HCT116 (cell line): ENCODE results near the gene DYNC1I1. TPM values are rescaled to one million over a fixed set of nuclear protein-coding genes. Genes with fewer than 3 reads are reported as not detected.

Source experiments
- ATAC-seq: fragments of 200-7000 bp; cut with Tn5 transposase; 2 replicates; pipeline ENCODE4 v1.9.1; 2020; ENCODE audit warnings: mild to moderate bottlenecking, moderate library complexity
- BruUV-seq: library from RNA; stranded (reverse); fragments of 400-500 nt; replicated peaks from 2 replicates; lab custom pipeline; 2021; lab: Mats Ljungman, UMichigan
- CTCF ChIA-PET: fragments of 300-600 bp; sonication (Branson Sonifier 250); formaldehyde crosslinking; loops from one replicate; lab custom pipeline; 2021; ENCODE audit warnings: antibody characterized with exemption; lab: Charles Lee
- POLR2A ChIA-PET: fragments of 300-600, 350-600 bp; sonication (Branson Sonifier 250); formaldehyde crosslinking; loops from one replicate; lab custom pipeline; 2021; ENCODE audit warnings: antibody characterized with exemption; lab: Charles Lee
- RAD21 ChIA-PET, 2 experiments: fragments of 300-600 bp; sonication (Branson Sonifier 250); formaldehyde crosslinking; loops; one replicate each; lab custom pipeline; 2023; ENCODE audit warnings: low total read pairs in 2 of 2; ENCODE audit not compliant: uncharacterized antibody in 2 of 2, unreplicated experiment in 2 of 2, low non-redundant PET in 1 of 2; lab: Charles Lee
- DNase-seq: peaks from one replicate; pipeline ENCODE4 v3.0.0-alpha.2; 2010; ENCODE audit warnings: low read depth, low spot score
- H2AFZ ChIP-seq: fragments of 200-600 bp; shearing (Covaris generic), sonication (generic); 2 replicates; pipeline ENCODE4 v1.6.1; 2017; ENCODE audit warnings: low read depth, mixed run types, mixed read lengths, antibody characterized with exemption, low read length; ENCODE audit not compliant: poor library complexity, severe bottlenecking
- H3K27ac ChIP-seq: 2 replicates; pipeline ENCODE4 v1.5.1; 2012; ENCODE audit warnings: low read depth, low read length
- H3K27me3 ChIP-seq: fragments of 200-600 bp; sonication (generic); 2 replicates; pipeline ENCODE4 v1.6.1; 2016; ENCODE audit warnings: mixed run types, low read length, mixed read lengths; ENCODE audit not compliant: insufficient read depth
- H3K36me3 ChIP-seq, 2 experiments: fragments of 200-500 bp in 1 of 2; fragments of 200-600 bp in 1 of 2; sonication (Bioruptor generic) in 1 of 2; sonication (generic) in 1 of 2; 2 replicates each; pipeline versions ENCODE4 v1.5.1 to v1.6.1; 2014 to 2016; ENCODE audit warnings: low read length in 2 of 2, inconsistent platforms in 1 of 2, mixed read lengths in 1 of 2, mixed run types in 1 of 2; ENCODE audit not compliant: insufficient read depth in 2 of 2, control insufficient read depth in 1 of 2
- H3K4me1 ChIP-seq, 2 experiments: fragments of 200-600 bp in 1 of 2; sonication (generic) in 1 of 2; 2 replicates each; pipeline versions ENCODE4 v1.5.1 to v1.6.1; 2012 to 2017; ENCODE audit warnings: low read length in 2 of 2, inconsistent platforms in 1 of 2, mild to moderate bottlenecking in 1 of 2, mixed read lengths in 1 of 2, mixed run types in 1 of 2, moderate library complexity in 1 of 2; ENCODE audit not compliant: insufficient read depth in 2 of 2, control insufficient read depth in 1 of 2
- H3K4me2 ChIP-seq: fragments of 200-600 bp; sonication (generic); 2 replicates; pipeline ENCODE4 v1.6.1; 2017; ENCODE audit warnings: mixed run types, low read length, mixed read lengths
- H3K4me3 ChIP-seq, 2 experiments: fragments of 200-600 bp in 1 of 2; sonication (generic) in 1 of 2; replicated peaks in 1 of 2; 2 replicates each; pipeline ENCODE4 v1.5.1; 2011 to 2016; ENCODE audit warnings: low read length in 2 of 2, control low read depth in 1 of 2, low read depth in 1 of 2, mild to moderate bottlenecking in 1 of 2, mixed read lengths in 1 of 2, mixed run types in 1 of 2
- H3K79me2 ChIP-seq: fragments of 200-600 bp; sonication (generic); 2 replicates; pipeline ENCODE4 v1.6.1; 2017; ENCODE audit warnings: mild to moderate bottlenecking, mixed run types, low read length, moderate library complexity, mixed read lengths; ENCODE audit not compliant: insufficient read depth
- H3K9ac ChIP-seq: fragments of 200-600 bp; sonication (generic); 2 replicates; pipeline ENCODE4 v1.6.1; 2016; ENCODE audit warnings: low read length, mixed read lengths
- H3K9me2 ChIP-seq: fragments of 200-600 bp; sonication (generic), shearing (Covaris generic); 2 replicates; pipeline ENCODE4 v1.6.1; 2017; ENCODE audit warnings: mixed run types, mild to moderate bottlenecking, moderate library complexity; ENCODE audit not compliant: insufficient read depth
- H3K9me3 ChIP-seq, 2 experiments: fragments of 200-500 bp in 1 of 2; fragments of 200-600 bp in 1 of 2; sonication (Bioruptor generic) in 1 of 2; sonication (generic) in 1 of 2; 2 replicates each; pipeline ENCODE4 v1.6.1; 2014 to 2017; ENCODE audit warnings: low read length in 2 of 2, mixed read lengths in 2 of 2, inconsistent platforms in 1 of 2, low read depth in 1 of 2, mild to moderate bottlenecking in 1 of 2, mixed run types in 1 of 2, moderate library complexity in 1 of 2; ENCODE audit not compliant: control insufficient read depth in 1 of 2, insufficient read depth in 1 of 2
- H4K20me1 ChIP-seq: fragments of 200-600 bp; sonication (generic), shearing (Covaris generic); 2 replicates; pipeline ENCODE4 v1.6.1; 2017; ENCODE audit warnings: mixed run types, mild to moderate bottlenecking, moderate library complexity; ENCODE audit not compliant: insufficient read depth
- CBX3 ChIP-seq: IDR thresholded peaks from 2 replicates; pipeline ENCODE4 v1.6.1; 2012; ENCODE audit warnings: low read depth
- CEBPB ChIP-seq: IDR thresholded peaks from 2 replicates; pipeline ENCODE4 v1.6.1; 2012; ENCODE audit warnings: low read depth
- CTCF ChIP-seq, 3 experiments: fragments of 200-600 bp in 1 of 3; sonication (generic) in 1 of 3; IDR thresholded peaks in 2 of 3; conservative IDR thresholded peaks in 1 of 3; 2 replicates each; pipeline ENCODE4 v1.5.1; 2012 to 2017; ENCODE audit warnings: low read depth in 2 of 3, low read length in 2 of 3, antibody characterized with exemption in 1 of 3, borderline replicate concordance in 1 of 3, control low read depth in 1 of 3, mild to moderate bottlenecking in 1 of 3, mixed read lengths in 1 of 3, mixed run types in 1 of 3, moderate library complexity in 1 of 3; ENCODE audit not compliant: insufficient read depth in 1 of 3
- EGR1 ChIP-seq: IDR thresholded peaks from 2 replicates; pipeline ENCODE4 v1.6.1; 2012; ENCODE audit warnings: low read depth
- ELF1 ChIP-seq: IDR thresholded peaks from 2 replicates; pipeline ENCODE4 v1.6.1; 2012; ENCODE audit warnings: low read depth, borderline replicate concordance
- EZH2phosphoT487 ChIP-seq: fragments of 200-600 bp; IDR thresholded peaks from 2 replicates; pipeline ENCODE4 v1.6.1; 2018; ENCODE audit warnings: antibody characterized with exemption, borderline replicate concordance
- FOSL1 ChIP-seq: IDR thresholded peaks from 2 replicates; pipeline ENCODE4 v1.6.1; 2012; ENCODE audit warnings: low read depth
- JUND ChIP-seq: IDR thresholded peaks from 2 replicates; pipeline ENCODE4 v1.6.1; 2012
- POLR2AphosphoS5 ChIP-seq: IDR thresholded peaks from 2 replicates; pipeline ENCODE4 v1.6.1; 2011; ENCODE audit warnings: mild to moderate bottlenecking, low read depth, low read length, moderate library complexity
- RAD21 ChIP-seq: IDR thresholded peaks from 2 replicates; pipeline ENCODE4 v1.6.1; 2012; ENCODE audit warnings: low read depth, mild to moderate bottlenecking
- SIN3A ChIP-seq: IDR thresholded peaks from 2 replicates; pipeline ENCODE4 v1.6.1; 2012; ENCODE audit warnings: low read depth
- SP1 ChIP-seq: IDR thresholded peaks from 2 replicates; pipeline ENCODE4 v1.6.1; 2012; ENCODE audit warnings: low read depth
- SRF ChIP-seq: IDR thresholded peaks from 2 replicates; pipeline ENCODE4 v1.6.1; 2012; ENCODE audit warnings: low read depth
- TCF7L2 ChIP-seq: IDR thresholded peaks from 2 replicates; pipeline ENCODE4 v1.7.0; 2011; ENCODE audit warnings: borderline replicate concordance, inconsistent platforms; ENCODE audit not compliant: insufficient read depth, insufficient read length; ENCODE audit errors: extremely low read depth
- ZBTB33 ChIP-seq: IDR thresholded peaks from 2 replicates; pipeline ENCODE4 v1.6.1; 2011; ENCODE audit warnings: mild to moderate bottlenecking, low read length, moderate library complexity; ENCODE audit not compliant: insufficient replicate concordance; ENCODE audit errors: extremely low read depth
- ZFX ChIP-seq: fragments of 450-650 bp; IDR thresholded peaks from 2 replicates; pipeline ENCODE4 v1.6.1; 2017
- intact Hi-C: fragments of 100-400 bp; cut with micrococcal nuclease; formaldehyde crosslinking; loops from 2 replicates; pipeline ENCODE4 v1.10.0; 2022
- total RNA-seq: library from RNA; stranded (reverse); gene quantifications from one replicate; pipeline ENCODE4 v1.2.1, GENCODE V29; 2021; ENCODE audit not compliant: unreplicated experiment
- TF ChIP-seq, protein P1 (sequence below): IDR thresholded peaks from 2 replicates; pipeline ENCODE4 v1.6.1; 2012; ENCODE audit warnings: low read depth
- TF ChIP-seq, protein P2 (sequence below): IDR thresholded peaks from 2 replicates; pipeline ENCODE4 v1.6.1; 2012

DYNC1I1 gene
- total RNA-seq, 1 experiment from 2014 or later: not detected

DNA sequence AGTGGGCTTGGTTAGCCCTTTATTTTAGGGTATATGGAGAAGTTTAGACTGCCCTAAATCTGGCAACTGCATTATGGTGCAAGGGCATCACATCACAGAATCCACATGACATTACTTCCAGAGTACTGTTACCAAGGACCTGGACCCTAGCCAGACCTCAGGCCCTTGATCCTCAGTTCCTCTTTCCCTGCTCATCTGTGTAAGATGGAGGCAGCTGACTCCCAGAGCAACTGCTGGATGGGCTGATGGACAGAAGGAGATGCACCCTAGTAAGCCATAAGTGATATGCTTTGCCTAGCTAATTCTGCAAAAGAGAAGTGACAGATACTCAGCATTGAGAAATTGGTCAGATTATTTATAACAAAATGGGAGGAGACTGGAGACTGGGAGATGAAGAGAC is 131.7 kb downstream of the DYNC1I1 start:
- ChIA-PET RAD21 (no interaction called here), CTCF (no interaction called here), POLR2A (no interaction called here)
- H3K9ac ChIP-seq: no peak overlapping the region
- no peak for TF ChIP-seq SRF
- TF ChIP-seq SP1: no peak
- TF ChIP-seq, protein P1, sequence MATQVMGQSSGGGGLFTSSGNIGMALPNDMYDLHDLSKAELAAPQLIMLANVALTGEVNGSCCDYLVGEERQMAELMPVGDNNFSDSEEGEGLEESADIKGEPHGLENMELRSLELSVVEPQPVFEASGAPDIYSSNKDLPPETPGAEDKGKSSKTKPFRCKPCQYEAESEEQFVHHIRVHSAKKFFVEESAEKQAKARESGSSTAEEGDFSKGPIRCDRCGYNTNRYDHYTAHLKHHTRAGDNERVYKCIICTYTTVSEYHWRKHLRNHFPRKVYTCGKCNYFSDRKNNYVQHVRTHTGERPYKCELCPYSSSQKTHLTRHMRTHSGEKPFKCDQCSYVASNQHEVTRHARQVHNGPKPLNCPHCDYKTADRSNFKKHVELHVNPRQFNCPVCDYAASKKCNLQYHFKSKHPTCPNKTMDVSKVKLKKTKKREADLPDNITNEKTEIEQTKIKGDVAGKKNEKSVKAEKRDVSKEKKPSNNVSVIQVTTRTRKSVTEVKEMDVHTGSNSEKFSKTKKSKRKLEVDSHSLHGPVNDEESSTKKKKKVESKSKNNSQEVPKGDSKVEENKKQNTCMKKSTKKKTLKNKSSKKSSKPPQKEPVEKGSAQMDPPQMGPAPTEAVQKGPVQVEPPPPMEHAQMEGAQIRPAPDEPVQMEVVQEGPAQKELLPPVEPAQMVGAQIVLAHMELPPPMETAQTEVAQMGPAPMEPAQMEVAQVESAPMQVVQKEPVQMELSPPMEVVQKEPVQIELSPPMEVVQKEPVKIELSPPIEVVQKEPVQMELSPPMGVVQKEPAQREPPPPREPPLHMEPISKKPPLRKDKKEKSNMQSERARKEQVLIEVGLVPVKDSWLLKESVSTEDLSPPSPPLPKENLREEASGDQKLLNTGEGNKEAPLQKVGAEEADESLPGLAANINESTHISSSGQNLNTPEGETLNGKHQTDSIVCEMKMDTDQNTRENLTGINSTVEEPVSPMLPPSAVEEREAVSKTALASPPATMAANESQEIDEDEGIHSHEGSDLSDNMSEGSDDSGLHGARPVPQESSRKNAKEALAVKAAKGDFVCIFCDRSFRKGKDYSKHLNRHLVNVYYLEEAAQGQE: no peak
- no peak for TF ChIP-seq FOSL1
- TF ChIP-seq CTCF (IDR thresholded peaks at IDR 0.05 in 2 of 3, conservative IDR thresholded peaks at IDR 0.05 in 1 of 3; ENCODE audit: borderline replicate concordance in 1 of 3, insufficient read depth in 1 of 3, low read depth in 2 of 3, low read length in 2 of 3): no peak
- TF ChIP-seq CEBPB: no peak
- TF ChIP-seq RAD21: no peak
- TF ChIP-seq, protein P2, sequence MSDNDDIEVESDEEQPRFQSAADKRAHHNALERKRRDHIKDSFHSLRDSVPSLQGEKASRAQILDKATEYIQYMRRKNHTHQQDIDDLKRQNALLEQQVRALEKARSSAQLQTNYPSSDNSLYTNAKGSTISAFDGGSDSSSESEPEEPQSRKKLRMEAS: no peak
- TF ChIP-seq SIN3A: no peak
- no peak for TF ChIP-seq ELF1
- no peak for TF ChIP-seq EZH2phosphoT487
- no peak for TF ChIP-seq JUND
- TF ChIP-seq ZBTB33: no peak
- TF ChIP-seq ZFX: no peak
- TF ChIP-seq POLR2AphosphoS5: no peak
- TF ChIP-seq EGR1: no peak
- TF ChIP-seq TCF7L2: no peak
- no peak for TF ChIP-seq CBX3
- no peaks in the 10 kb centered on the region for H3K36me3 ChIP-seq
- H2AFZ ChIP-seq: no peak overlapping the region
- intact Hi-C loops: no loop called here
- no TSS peak for BruUV-seq
- H3K9me2 ChIP-seq: no peaks in the 10 kb centered on the region
- no peak overlapping the region for H3K27ac ChIP-seq
- no peak overlapping the region for H3K4me2 ChIP-seq
- no peaks in the 10 kb centered on the region; the same call in 1 of the 2 replicates for H4K20me1 ChIP-seq
- no peak overlapping the region for H3K4me3 ChIP-seq
- no peaks in the 10 kb centered on the region for H3K79me2 ChIP-seq
- peaks cover 51% of the 10 kb centered on the region for H3K27me3 ChIP-seq
- DNase-seq (no peak), ATAC-seq (no peak)
- no peaks in the 10 kb centered on the region for H3K4me1 ChIP-seq
- H3K9me3 ChIP-seq: no peaks in the 10 kb centered on the region
